ENCODE data around the gene DMRTB1. TPM values are rescaled to one million over a fixed set of nuclear protein-coding genes. Genes with fewer than 3 reads are reported as not detected.

DMRTB1 gene
- total and polyA plus RNA-seq, 2 of the 4 experiments (the other 2 are of a cell fraction): not detected

DNA sequence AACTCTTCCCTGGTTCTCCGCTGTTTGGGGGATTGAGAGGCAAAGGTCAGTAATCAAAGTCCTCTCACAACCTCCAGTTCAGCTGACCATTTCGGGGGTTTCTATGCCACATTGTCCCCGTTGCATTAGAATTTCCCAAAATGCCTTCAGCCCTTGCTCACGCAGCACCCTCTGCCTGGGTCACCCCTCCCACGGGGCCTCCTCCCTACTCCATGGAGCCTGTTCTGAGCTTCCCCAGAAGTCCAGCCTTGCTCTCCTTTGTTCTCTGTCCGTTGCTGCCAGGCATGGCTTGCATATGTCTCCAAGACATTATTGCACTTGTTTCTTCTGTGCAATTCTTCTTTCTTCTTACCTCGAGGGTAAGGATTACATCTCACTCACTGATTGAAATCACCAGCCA is 16.5 kb downstream of the DMRTB1 start:
- no peak overlapping the region for H2BK15ac ChIP-seq (ENCODE audit: low read depth, low read length)
- H3K18ac ChIP-seq (ENCODE audit: low read depth, low read length): no peak overlapping the region
- no peaks in the 10 kb centered on the region; the same call in 1 of the 2 replicates for H3K9me3 ChIP-seq (ENCODE audit: control insufficient read depth, insufficient read depth, low read length)
- no peak overlapping the region for H4K91ac ChIP-seq (ENCODE audit: insufficient read depth, low read depth, low read length)
- peaks cover 48% of the 10 kb centered on the region for H3K27me3 ChIP-seq (ENCODE audit: control insufficient read depth, insufficient read depth, low read length)
- in situ Hi-C loops (cut with MboI; ENCODE audit: low sequenced_read_pairs): no loop called here
- WGBS, 2 experiments (ENCODE audit: extremely low coverage in 2 of 2, insufficient read length in 1 of 2): 64% methylated on average over 4 of the region's 7 CpGs; no CpG with 5 or more reads in 1 of the 2 experiments
- no peak overlapping the region for H3K4me2 ChIP-seq (ENCODE audit: low read depth, low read length)
- no peak overlapping the region for H2AFZ ChIP-seq (replicated peaks; ENCODE audit: low read length, poor library complexity)
- no peaks in the 10 kb centered on the region for H4K20me1 ChIP-seq (ENCODE audit: insufficient read depth, low read length)
- H3K4me1 ChIP-seq (ENCODE audit: control insufficient read depth, insufficient read depth, low read length): peaks cover 4% of the 10 kb centered on the region; the same call in 1 of the 2 replicates
- ATAC-seq (ENCODE audit: low read depth) (no peak), DNase-seq (no peak)
- no peak overlapping the region for H3K23ac ChIP-seq (ENCODE audit: low read depth, low read length)
- no peak overlapping the region for H2BK5ac ChIP-seq (ENCODE audit: low read depth, low read length, poor library complexity, severe bottlenecking)
- H2AK5ac ChIP-seq (ENCODE audit: low read depth, low read length): no peak overlapping the region
- no peak overlapping the region for H3K9ac ChIP-seq (ENCODE audit: low read depth, low read length)
- ChIA-PET CTCF (no interaction called here), POLR2A (ENCODE audit: unreplicated experiment) (no interaction called here)
- H3K14ac ChIP-seq (replicated peaks; ENCODE audit: low read depth, low read length): no peak overlapping the region
- no peaks in the 10 kb centered on the region for H3K36me3 ChIP-seq (ENCODE audit: control insufficient read depth, insufficient read depth, low read length)
- no peaks in the 10 kb centered on the region for H3K79me1 ChIP-seq (ENCODE audit: low read depth in 1 of 2, low read length in 2 of 2)
- H4K5ac ChIP-seq (ENCODE audit: low read depth, low read length): no peak overlapping the region
- H3K4ac ChIP-seq (ENCODE audit: low read depth, low read length): no peak overlapping the region
- H3K56ac ChIP-seq (ENCODE audit: extremely low read depth, insufficient read depth, low read length): no peak overlapping the region
- no peak overlapping the region for H2AK9ac ChIP-seq (replicated peaks; ENCODE audit: low read depth, low read length, poor library complexity)
- no TSS peak for BruUV-seq (replicated peaks)
- H4K8ac ChIP-seq (ENCODE audit: low read depth in 2 of 2, low read length in 2 of 2): no peak overlapping the region
- no peak for TF ChIP-seq BHLHE40 (IDR thresholded peaks at IDR 0.05; ENCODE audit: low read depth, low read length)
- no peak for TF ChIP-seq NFE2L2 (IDR thresholded peaks at IDR 0.05; ENCODE audit: low read depth, low read length)
- TF ChIP-seq, protein P1, sequence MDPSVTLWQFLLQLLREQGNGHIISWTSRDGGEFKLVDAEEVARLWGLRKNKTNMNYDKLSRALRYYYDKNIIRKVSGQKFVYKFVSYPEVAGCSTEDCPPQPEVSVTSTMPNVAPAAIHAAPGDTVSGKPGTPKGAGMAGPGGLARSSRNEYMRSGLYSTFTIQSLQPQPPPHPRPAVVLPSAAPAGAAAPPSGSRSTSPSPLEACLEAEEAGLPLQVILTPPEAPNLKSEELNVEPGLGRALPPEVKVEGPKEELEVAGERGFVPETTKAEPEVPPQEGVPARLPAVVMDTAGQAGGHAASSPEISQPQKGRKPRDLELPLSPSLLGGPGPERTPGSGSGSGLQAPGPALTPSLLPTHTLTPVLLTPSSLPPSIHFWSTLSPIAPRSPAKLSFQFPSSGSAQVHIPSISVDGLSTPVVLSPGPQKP (IDR thresholded peaks at IDR 0.05; ENCODE audit: borderline replicate concordance, low read depth, low read length): no peak
- TF ChIP-seq, protein P2, sequence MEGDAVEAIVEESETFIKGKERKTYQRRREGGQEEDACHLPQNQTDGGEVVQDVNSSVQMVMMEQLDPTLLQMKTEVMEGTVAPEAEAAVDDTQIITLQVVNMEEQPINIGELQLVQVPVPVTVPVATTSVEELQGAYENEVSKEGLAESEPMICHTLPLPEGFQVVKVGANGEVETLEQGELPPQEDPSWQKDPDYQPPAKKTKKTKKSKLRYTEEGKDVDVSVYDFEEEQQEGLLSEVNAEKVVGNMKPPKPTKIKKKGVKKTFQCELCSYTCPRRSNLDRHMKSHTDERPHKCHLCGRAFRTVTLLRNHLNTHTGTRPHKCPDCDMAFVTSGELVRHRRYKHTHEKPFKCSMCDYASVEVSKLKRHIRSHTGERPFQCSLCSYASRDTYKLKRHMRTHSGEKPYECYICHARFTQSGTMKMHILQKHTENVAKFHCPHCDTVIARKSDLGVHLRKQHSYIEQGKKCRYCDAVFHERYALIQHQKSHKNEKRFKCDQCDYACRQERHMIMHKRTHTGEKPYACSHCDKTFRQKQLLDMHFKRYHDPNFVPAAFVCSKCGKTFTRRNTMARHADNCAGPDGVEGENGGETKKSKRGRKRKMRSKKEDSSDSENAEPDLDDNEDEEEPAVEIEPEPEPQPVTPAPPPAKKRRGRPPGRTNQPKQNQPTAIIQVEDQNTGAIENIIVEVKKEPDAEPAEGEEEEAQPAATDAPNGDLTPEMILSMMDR (conservative IDR thresholded peaks at IDR 0.05; ENCODE audit: low read depth, low read length): no peak
- TF ChIP-seq SMC3 (IDR thresholded peaks at IDR 0.05; ENCODE audit: low read depth, low read length): no peak
- no peak for TF ChIP-seq MAZ (IDR thresholded peaks at IDR 0.05; ENCODE audit: borderline replicate concordance, low read depth, low read length)
- TF ChIP-seq, protein P3, sequence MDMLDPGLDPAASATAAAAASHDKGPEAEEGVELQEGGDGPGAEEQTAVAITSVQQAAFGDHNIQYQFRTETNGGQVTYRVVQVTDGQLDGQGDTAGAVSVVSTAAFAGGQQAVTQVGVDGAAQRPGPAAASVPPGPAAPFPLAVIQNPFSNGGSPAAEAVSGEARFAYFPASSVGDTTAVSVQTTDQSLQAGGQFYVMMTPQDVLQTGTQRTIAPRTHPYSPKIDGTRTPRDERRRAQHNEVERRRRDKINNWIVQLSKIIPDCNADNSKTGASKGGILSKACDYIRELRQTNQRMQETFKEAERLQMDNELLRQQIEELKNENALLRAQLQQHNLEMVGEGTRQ (IDR thresholded peaks at IDR 0.05; ENCODE audit: low read depth, low read length): no peak
- no peak for TF ChIP-seq RFX5 (IDR thresholded peaks at IDR 0.05; ENCODE audit: low read depth, low read length)
- no peak overlapping the region for H3K4me3 ChIP-seq (ENCODE audit: insufficient read depth, low read depth, low read length)
- no peak overlapping the region for H2BK120ac ChIP-seq (ENCODE audit: low read depth, low read length)
- no peak overlapping the region for H3K27ac ChIP-seq (ENCODE audit: insufficient read depth, low read length)
- intact Hi-C loops (cut with micrococcal nuclease): no loop called here
- dilution Hi-C loops (cut with HindIII; ENCODE audit: low sequenced_read_pairs, unreplicated experiment): no loop called here
- H2BK20ac ChIP-seq (ENCODE audit: low read depth, low read length): no peak overlapping the region
- H3K9me1 ChIP-seq (ENCODE audit: insufficient read depth, low read length): peaks cover 3% of the 10 kb centered on the region; the same call in 1 of the 2 replicates
